CD4-positive, alpha-beta memory T cell (primary cell): ENCODE measurements around the gene ALPI. TPM values are rescaled to one million over a fixed set of nuclear protein-coding genes. Genes with fewer than 3 reads are reported as not detected.
"Not testable (repeated sequence)": the region's sequence is repeated elsewhere in the genome, so short reads cannot be mapped to it uniquely, and the experiment has no call there.

Source experiments
- CTCF ChIA-PET: fragments of 350-600 bp; sonication (Branson Sonifier 250); formaldehyde crosslinking; loops from one replicate; lab custom pipeline; 2021; ENCODE audit warnings: inconsistent platforms; ENCODE audit not compliant: partially characterized antibody; lab: Charles Lee
- POLR2A ChIA-PET: fragments of 350-600 bp; sonication (Branson Sonifier 250); formaldehyde crosslinking; loops from one replicate; lab custom pipeline; 2021; ENCODE audit not compliant: partially characterized antibody; lab: Charles Lee
- DNase-seq, 5 donors: peaks; one replicate each; pipeline versions ENCODE4 v3.0.0 to v3.0.0-alpha.2; 2020 to 2022; ENCODE audit warnings: mixed read lengths in 1 of 5
- H3K27ac ChIP-seq: one replicate; pipeline ENCODE4 v1.7.0; 2013; ENCODE audit warnings: low read depth, low read length
- H3K27me3 ChIP-seq: 2 replicates; pipeline ENCODE4 v1.7.0; 2013; ENCODE audit warnings: mild to moderate bottlenecking, low read length, moderate library complexity; ENCODE audit not compliant: insufficient read depth
- H3K36me3 ChIP-seq: 2 replicates; pipeline ENCODE4 v1.7.0; 2013; ENCODE audit warnings: mild to moderate bottlenecking, low read length, moderate library complexity; ENCODE audit not compliant: insufficient read depth
- H3K4me1 ChIP-seq: 2 replicates; pipeline ENCODE4 v1.7.0; 2013; ENCODE audit warnings: mild to moderate bottlenecking, low read length, moderate library complexity; ENCODE audit not compliant: insufficient read depth
- H3K4me3 ChIP-seq, 2 donors: one replicate each; pipeline ENCODE4 v1.7.0; 2013; ENCODE audit warnings: low read length in 2 of 2, mild to moderate bottlenecking in 1 of 2
- H3K9me3 ChIP-seq, 2 donors: one replicate each; pipeline ENCODE4 v1.7.0; 2013; ENCODE audit warnings: low read length in 2 of 2, control low read depth in 1 of 2; ENCODE audit not compliant: control insufficient read depth in 1 of 2
- H3K27ac Mint-ChIP-seq, 7 donors: one replicate each; pipeline ENCODE4 v1.8.0; 2020 to 2021; ENCODE audit warnings: mixed read lengths in 7 of 7, mild to moderate bottlenecking in 6 of 7, inconsistent platforms in 3 of 7, moderate library complexity in 3 of 7
- H3K27me3 Mint-ChIP-seq, 2 donors: one replicate each; pipeline ENCODE4 v1.8.0; 2020 to 2021; ENCODE audit warnings: mixed read lengths in 2 of 2
- H3K36me3 Mint-ChIP-seq, 2 donors: one replicate each; pipeline ENCODE4 v1.8.0; 2020 to 2021; ENCODE audit warnings: mixed read lengths in 2 of 2, inconsistent platforms in 1 of 2, mild to moderate bottlenecking in 1 of 2
- H3K4me1 Mint-ChIP-seq, 4 donors: one replicate each; pipeline ENCODE4 v1.8.0; 2020 to 2021; ENCODE audit warnings: mixed read lengths in 4 of 4, mild to moderate bottlenecking in 1 of 4
- H3K4me3 Mint-ChIP-seq, 8 donors: one replicate each; pipeline ENCODE4 v1.8.0; 2020 to 2021; ENCODE audit warnings: mixed read lengths in 8 of 8, mild to moderate bottlenecking in 7 of 8, moderate library complexity in 6 of 8, inconsistent platforms in 3 of 8
- H3K9me3 Mint-ChIP-seq, 8 donors: one replicate each; pipeline ENCODE4 v1.8.0; 2020 to 2021; ENCODE audit warnings: mixed read lengths in 8 of 8, mild to moderate bottlenecking in 5 of 8, inconsistent platforms in 3 of 8, moderate library complexity in 1 of 8
- intact Hi-C: fragments of 100-400 bp; cut with micrococcal nuclease; formaldehyde crosslinking; loops from one replicate; pipeline ENCODE4 v1.15.1; 2023
- polyA plus RNA-seq, 2 donors: library from polyadenylated mRNA; unstranded; fragments of 300-500 nt; fragmentation: Illumina TruSeq; gene quantifications; one replicate each; pipeline ENCODE4 v1.2.3, GENCODE V29; 2021
- total RNA-seq, 2 experiments: library from RNA; stranded (reverse); gene quantifications; one replicate each; pipeline ENCODE4 v1.2.3, GENCODE V29; 2021

The ALPI gene
- total and polyA plus RNA-seq, 4 experiments from 2014 or later: not detected

DNA sequence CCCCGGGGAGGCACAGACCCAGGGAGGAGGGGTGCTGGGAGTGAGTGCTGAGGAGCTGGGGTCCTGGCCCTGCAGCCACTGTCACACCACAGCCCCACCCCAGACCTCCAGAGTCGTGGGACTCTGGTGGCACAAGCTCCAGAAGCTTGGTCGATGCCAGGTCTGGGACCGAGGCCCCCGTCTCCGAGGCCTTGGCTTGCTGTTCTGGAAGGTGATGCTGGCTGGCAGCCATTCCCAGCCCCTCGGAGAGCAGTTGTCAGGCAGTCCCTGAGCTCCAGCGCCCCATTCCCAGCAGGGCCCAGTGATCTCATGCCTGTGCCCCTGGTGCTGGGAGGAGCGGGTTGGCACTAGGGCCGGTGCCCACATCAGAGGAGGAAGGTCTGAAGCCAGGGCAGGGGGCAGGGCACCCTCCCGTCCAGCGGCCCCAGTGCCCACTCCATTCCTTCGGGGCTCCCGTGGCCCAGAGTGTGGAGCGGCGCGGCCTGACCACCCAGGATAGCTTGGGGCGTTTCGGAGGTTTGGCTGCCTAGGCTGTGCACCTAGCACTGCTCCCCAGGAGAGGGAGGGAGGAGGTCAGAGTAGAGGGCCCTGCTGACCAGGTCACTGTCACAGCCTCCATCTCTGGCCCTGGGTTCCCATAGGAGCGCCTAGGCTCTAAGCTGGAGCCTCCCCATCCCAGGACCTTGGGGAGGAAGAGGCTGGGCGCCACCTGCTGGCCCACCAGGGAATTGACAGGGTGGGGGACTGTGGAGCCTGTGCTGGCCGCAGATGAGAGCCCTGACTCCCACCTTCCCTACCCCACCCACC, 16.8 kb upstream of the ALPI start:
- Histone ChIP-seq H3K9me3 (no peaks in the 10 kb centered on the region), H3K27me3 (no peaks in the 10 kb centered on the region), H3K4me1 (no peaks in the 10 kb centered on the region), H3K27ac (no peak overlapping the region), H3K4me3 (no peak overlapping the region), H3K36me3 (no peaks in the 10 kb centered on the region)
- H3K4me1 Mint-ChIP-seq: peaks cover 2 to 6% (median 3%) of the 10 kb centered on the region in 4 donors
- no peak overlapping the region for H3K27ac Mint-ChIP-seq
- ChIA-PET POLR2A (no interaction called here), CTCF (interaction anchor here (0.9 to 3.9 kb wide), 14 partner anchors 9 to 537 kb away, joined by 3 to 33 read pairs (median 3); no protein-coding TSS in a partner anchor)
- DNase-seq: peak in 3 of 5 donors; percentile 15 to 34 (median 27)
- H3K27me3 Mint-ChIP-seq: peaks cover 3 to 5% of the 10 kb centered on the region in 2 donors
- H3K9me3 Mint-ChIP-seq: peaks cover 0 to 1% (median 0%) of the 10 kb centered on the region in 8 donors
- intact Hi-C loops: no loop called here
- H3K4me3 Mint-ChIP-seq: no peak overlapping the region
- H3K36me3 Mint-ChIP-seq: no peaks in the 10 kb centered on the region

DNA sequence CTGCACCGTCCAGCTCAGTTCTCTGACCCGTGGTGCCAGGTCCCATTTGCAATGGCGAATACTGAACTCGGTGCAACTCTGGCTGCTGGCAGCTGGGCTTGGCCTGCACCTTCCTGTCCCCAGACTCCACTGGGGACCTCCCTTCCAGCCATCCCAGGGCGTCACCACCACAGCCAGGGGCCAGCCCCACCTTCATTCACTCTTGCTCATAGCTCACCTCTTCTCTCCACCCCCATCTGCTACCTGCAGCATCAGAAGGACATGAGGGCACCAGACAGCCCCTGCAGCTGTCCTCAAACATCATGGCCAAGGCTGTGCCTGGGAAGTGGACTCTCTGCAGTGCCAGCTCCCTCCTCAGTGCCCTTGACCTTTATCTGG, 16.2 kb upstream of the ALPI start:
- intact Hi-C loops: loop anchor here (1.0 to 2.0 kb wide), 3 partner anchors 105 to 539 kb away; no protein-coding TSS in a partner anchor
- Mint-ChIP-seq H3K36me3 (no peaks in the 10 kb centered on the region), H3K4me3 (no peak overlapping the region), H3K27me3 (peaks cover 3 to 5% of the 10 kb centered on the region in 2 donors), H3K27ac (no peak overlapping the region), H3K9me3 (peaks cover 0 to 1% (median 0%) of the 10 kb centered on the region in 8 donors), H3K4me1 (peaks cover 2 to 6% (median 4%) of the 10 kb centered on the region in 4 donors)
- ChIA-PET POLR2A (no interaction called here), CTCF (interaction anchor here (1.1 to 3.9 kb wide), 13 partner anchors 8 to 538 kb away, joined by 3 to 33 read pairs (median 3); no protein-coding TSS in a partner anchor)
- Histone ChIP-seq H3K36me3 (no peaks in the 10 kb centered on the region), H3K27me3 (no peaks in the 10 kb centered on the region), H3K9me3 (no peaks in the 10 kb centered on the region), H3K4me3 (no peak overlapping the region), H3K27ac (no peak overlapping the region), H3K4me1 (no peaks in the 10 kb centered on the region)
- peak in 1 of 5 donors; percentile 8 for DNase-seq

DNA sequence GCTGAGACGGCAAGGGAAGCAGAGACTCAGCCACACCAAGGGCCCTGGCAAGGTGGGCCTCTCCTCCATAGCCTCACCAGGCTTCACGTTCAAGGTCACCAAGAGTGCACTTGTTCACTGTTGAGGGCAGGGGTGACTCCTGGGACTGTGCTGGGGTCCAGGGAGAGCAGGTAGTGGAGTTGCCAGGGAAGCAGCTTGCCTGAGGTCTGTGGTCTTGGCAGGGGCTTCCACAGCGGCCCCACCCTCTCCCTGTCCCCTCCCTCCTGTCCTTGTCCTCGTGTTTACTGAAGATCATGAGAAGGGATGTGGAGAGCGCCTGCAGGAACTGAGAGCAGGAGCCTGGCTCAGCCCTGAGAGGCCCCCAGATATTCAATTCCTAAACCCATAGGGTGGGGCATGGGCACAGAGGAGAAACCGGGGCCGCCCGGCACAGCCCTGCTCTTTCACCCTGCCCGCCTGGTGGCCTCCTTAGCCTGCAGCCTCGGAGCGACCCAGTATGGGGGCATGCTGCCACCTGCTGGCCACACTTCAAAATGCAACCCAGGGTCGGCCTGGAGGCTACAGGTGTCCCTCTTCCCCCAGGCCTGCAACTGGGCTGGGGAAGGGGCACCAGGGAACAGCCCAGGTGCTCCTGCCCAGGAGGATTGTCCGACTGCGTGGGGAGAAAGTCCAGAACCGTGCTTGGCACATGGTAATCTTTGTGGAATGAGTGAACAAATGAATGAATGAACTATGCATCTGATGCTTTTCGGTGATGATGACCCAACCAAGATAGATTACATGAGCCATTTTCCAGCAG, 15.5 kb upstream of the ALPI start:
- POLR2A ChIA-PET, H3K4me1 Mint-ChIP-seq, H3K36me3 ChIP-seq, H3K4me3 ChIP-seq, H3K4me1 ChIP-seq, H3K27me3 Mint-ChIP-seq, H3K9me3 Mint-ChIP-seq, H3K36me3 Mint-ChIP-seq, H3K27me3 ChIP-seq, H3K27ac ChIP-seq, H3K9me3 ChIP-seq: not testable (repeated sequence)
- intact Hi-C loops: loop anchor here (1.0 to 2.0 kb wide), 3 partner anchors 106 to 540 kb away; no protein-coding TSS in a partner anchor
- Mint-ChIP-seq H3K4me3 (peak overlapping the region in 6 of 8 donors; percentile 7 to 58 (median 51)), H3K27ac (peak overlapping the region in 1 of 7 donors; percentile 61)
- peak; percentile 70 to 85 (median 80) for DNase-seq
- CTCF ChIA-PET: interaction anchor here (0.6 to 3.9 kb wide), 10 partner anchors 8 to 588 kb away, joined by 3 to 33 read pairs (median 4); no protein-coding TSS in a partner anchor

DNA sequence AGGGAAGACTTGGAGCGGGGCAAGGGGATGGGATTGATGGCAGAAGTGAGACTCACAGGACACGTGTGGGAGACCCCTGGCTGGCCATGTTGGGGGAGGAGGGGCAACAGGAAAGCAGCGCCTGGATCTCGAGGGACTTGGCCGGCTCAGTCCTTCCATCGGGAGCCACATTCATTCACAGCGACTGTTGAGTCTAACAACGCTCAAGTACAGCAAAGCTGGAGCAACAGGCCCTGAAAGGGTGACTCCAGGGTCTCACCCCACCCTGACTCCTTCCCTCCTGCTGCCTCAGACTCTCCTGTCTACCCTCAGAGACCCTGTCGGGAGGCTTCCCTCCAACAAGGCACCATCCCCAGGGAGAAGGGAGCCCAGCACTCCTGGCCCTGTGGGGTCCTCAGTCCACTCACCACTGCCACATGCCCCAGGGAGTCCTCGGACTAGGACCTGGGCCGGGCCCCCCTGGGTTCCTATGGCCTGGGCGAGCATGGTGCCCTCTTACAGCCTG, 14.8 kb upstream of the ALPI start:
- peaks cover 0 to 1% (median 0%) of the 10 kb centered on the region in 8 donors for H3K9me3 Mint-ChIP-seq
- DNase-seq: no peak
- H3K27me3 Mint-ChIP-seq: peaks cover 3 to 5% of the 10 kb centered on the region in 2 donors
- peaks cover 2 to 6% (median 4%) of the 10 kb centered on the region in 4 donors for H3K4me1 Mint-ChIP-seq
- no peaks in the 10 kb centered on the region for H3K9me3 ChIP-seq
- CTCF ChIA-PET: interaction anchor here (0.6 to 3.9 kb wide), 5 partner anchors 13 to 589 kb away, joined by 3 to 33 read pairs (median 6); no protein-coding TSS in a partner anchor
- no peaks in the 10 kb centered on the region for H3K27me3 ChIP-seq
- intact Hi-C loops: loop anchor here (2.0 kb wide), 1 partner anchor 106 kb away; no protein-coding TSS in a partner anchor
- no peak overlapping the region for H3K27ac Mint-ChIP-seq
- H3K36me3 ChIP-seq: no peaks in the 10 kb centered on the region
- H3K36me3 Mint-ChIP-seq: no peaks in the 10 kb centered on the region
- H3K4me1 ChIP-seq: no peaks in the 10 kb centered on the region
- H3K27ac ChIP-seq: no peak overlapping the region
- no peak overlapping the region for H3K4me3 Mint-ChIP-seq
- H3K4me3 ChIP-seq: no peak overlapping the region
- POLR2A ChIA-PET: no interaction called here

DNA sequence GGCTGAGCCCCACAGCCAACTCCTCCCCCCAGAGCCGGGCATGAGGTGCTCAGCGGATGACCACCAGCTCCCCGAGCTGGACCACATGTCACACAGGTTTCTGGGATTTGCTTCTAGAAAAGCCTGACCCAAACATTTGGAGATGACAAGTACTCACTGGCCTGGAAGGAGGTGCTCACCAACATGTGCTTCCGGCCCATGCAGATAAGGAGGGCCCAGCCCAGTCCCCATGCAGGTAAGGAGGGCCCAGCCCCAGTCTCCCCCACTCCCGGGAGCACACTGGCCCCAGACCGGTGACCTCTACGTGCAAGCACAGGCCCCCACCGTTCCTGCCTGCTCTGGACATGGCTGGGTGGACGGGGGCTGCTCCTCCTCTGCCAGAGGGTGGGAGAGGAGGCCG, 14.0 kb upstream of the ALPI start:
- H3K9me3 ChIP-seq, H3K27ac Mint-ChIP-seq, H3K4me1 ChIP-seq, POLR2A ChIA-PET, H3K4me3 Mint-ChIP-seq, H3K9me3 Mint-ChIP-seq, H3K36me3 ChIP-seq, DNase-seq, H3K27ac ChIP-seq, H3K4me3 ChIP-seq, H3K36me3 Mint-ChIP-seq, H3K27me3 ChIP-seq, H3K4me1 Mint-ChIP-seq, H3K27me3 Mint-ChIP-seq: not testable (repeated sequence)
- intact Hi-C loops: loop anchor here (2.0 kb wide), 1 partner anchor 107 kb away; no protein-coding TSS in a partner anchor
- CTCF ChIA-PET: interaction anchor here (3.9 kb wide), 1 partner anchor 534 kb away, joined by 33 read pairs; no protein-coding TSS in a partner anchor

DNA sequence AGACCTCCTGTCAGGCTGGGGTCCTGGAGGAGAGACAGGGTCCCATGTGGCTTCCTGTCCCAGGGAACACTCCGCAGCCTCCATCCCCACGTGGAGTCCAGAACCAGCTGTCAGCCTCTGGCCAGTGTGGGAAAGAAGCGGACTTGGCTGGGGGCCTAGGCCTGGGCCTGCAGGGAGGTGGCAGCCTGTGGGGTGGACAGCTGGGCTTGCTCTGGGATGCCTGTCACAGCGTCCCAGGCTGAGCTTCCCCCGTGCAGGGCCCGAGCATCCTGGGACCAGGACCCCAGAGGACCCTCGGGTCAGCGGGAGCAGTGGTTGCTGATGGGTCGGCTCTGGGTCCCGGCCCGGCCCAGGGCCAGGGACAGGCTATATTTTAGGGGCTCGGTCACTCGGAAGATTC, 13.5 kb upstream of the ALPI start:
- H3K4me3 Mint-ChIP-seq, H3K4me3 ChIP-seq, intact Hi-C loops, H3K27ac ChIP-seq, H3K36me3 Mint-ChIP-seq, H3K27me3 Mint-ChIP-seq, H3K4me1 ChIP-seq, H3K27ac Mint-ChIP-seq, POLR2A ChIA-PET, H3K36me3 ChIP-seq, H3K4me1 Mint-ChIP-seq, H3K9me3 Mint-ChIP-seq, DNase-seq, H3K9me3 ChIP-seq, H3K27me3 ChIP-seq: not testable (repeated sequence)
- CTCF ChIA-PET: interaction anchor here (0.9 to 3.9 kb wide), 2 partner anchors 535 to 563 kb away, joined by 3 to 33 read pairs; no protein-coding TSS in a partner anchor
